SK-N-SH (cell line): ENCODE measurements around the gene OPCML. TPM values are rescaled to one million over a fixed set of nuclear protein-coding genes. Genes with fewer than 3 reads are reported as not detected.

Experiments used
- CTCF ChIA-PET: fragments of 300-600, 350-600 bp; formaldehyde crosslinking; extraction: SDS; loops from one replicate; lab custom pipeline; 2021; lab: Yijun Ruan, JAX
- POLR2A ChIA-PET: fragments of 350-600 bp; sonication (Branson Sonifier 250); formaldehyde crosslinking; extraction: SDS; loops from one replicate; lab custom pipeline; 2020; ENCODE audit warnings: antibody characterized with exemption, inconsistent platforms; lab: Yijun Ruan, JAX
- DNase-seq: peaks from one replicate; pipeline ENCODE4 v3.0.0; 2012
- H2AFZ ChIP-seq: fragments of 200-600 bp; sonication (generic); 2 replicates; pipeline ENCODE4 v1.8.1; 2016; ENCODE audit warnings: antibody characterized with exemption, mild to moderate bottlenecking, low read depth
- H3F3A ChIP-seq: fragments of 200-600 bp; sonication (generic); replicated peaks from 2 replicates; pipeline ENCODE3; 2016; ENCODE audit warnings: antibody characterized with exemption, mild to moderate bottlenecking; ENCODE audit not compliant: insufficient read depth
- H3K27ac ChIP-seq, 2 experiments: fragments of 200-500 bp in 1 of 2; fragments of 200-600 bp in 1 of 2; sonication (Bioruptor generic) in 1 of 2; sonication (generic), shearing (Covaris generic) in 1 of 2; 2 replicates each; pipeline versions ENCODE4 v1.5.1 to v1.6.1; 2014 to 2016; ENCODE audit warnings: low read depth in 2 of 2, inconsistent platforms in 1 of 2, low read length in 1 of 2, mild to moderate bottlenecking in 1 of 2, mixed read lengths in 1 of 2
- H3K27me3 ChIP-seq: fragments of 200-600 bp; sonication (generic), shearing (Covaris generic); 2 replicates; pipeline ENCODE4 v1.6.1; 2016; ENCODE audit warnings: mixed run types; ENCODE audit not compliant: insufficient read depth
- H3K36me3 ChIP-seq, 2 experiments: fragments of 200-500 bp in 1 of 2; fragments of 200-600 bp in 1 of 2; sonication (Bioruptor generic) in 1 of 2; sonication (generic) in 1 of 2; replicated peaks in 1 of 2; 2 replicates each; pipeline versions ENCODE3 to v1.5.1; 2014 to 2016; ENCODE audit warnings: low read length in 1 of 2, mild to moderate bottlenecking in 1 of 2; ENCODE audit not compliant: insufficient read depth in 2 of 2, control insufficient read depth in 1 of 2
- H3K4me1 ChIP-seq, 2 experiments: fragments of 200-500 bp in 1 of 2; fragments of 200-600 bp in 1 of 2; sonication (Bioruptor generic) in 1 of 2; sonication (generic), shearing (Covaris generic) in 1 of 2; 2 replicates each; pipeline versions ENCODE4 v1.5.1 to v1.6.1; 2014 to 2016; ENCODE audit warnings: low read depth in 1 of 2, low read length in 1 of 2, mixed run types in 1 of 2; ENCODE audit not compliant: insufficient read depth in 2 of 2, control insufficient read depth in 1 of 2
- H3K4me2 ChIP-seq: fragments of 200-600 bp; sonication (generic), shearing (Covaris generic); 2 replicates; pipeline ENCODE4 v1.6.1; 2017; ENCODE audit warnings: mixed run types
- H3K4me3 ChIP-seq, 2 experiments: fragments of 200-500 bp in 1 of 2; fragments of 200-600 bp in 1 of 2; sonication (Bioruptor generic) in 1 of 2; sonication (generic), shearing (Covaris generic) in 1 of 2; 2 replicates each; pipeline versions ENCODE4 v1.5.1 to v1.8.1; 2014 to 2016; ENCODE audit warnings: low read depth in 2 of 2, inconsistent platforms in 1 of 2, low read length in 1 of 2, mild to moderate bottlenecking in 1 of 2, mixed read lengths in 1 of 2, moderate library complexity in 1 of 2
- H3K79me2 ChIP-seq: fragments of 200-600 bp; sonication (generic); 2 replicates; pipeline ENCODE4 v1.8.1; 2017; ENCODE audit warnings: mild to moderate bottlenecking; ENCODE audit not compliant: insufficient read depth
- H3K9ac ChIP-seq: fragments of 200-600 bp; sonication (generic); 2 replicates; pipeline ENCODE4 v1.6.1; 2017; ENCODE audit warnings: mixed run types
- H3K9me2 ChIP-seq: fragments of 200-600 bp; sonication (generic); 2 replicates; pipeline ENCODE4 v1.6.1; 2017; ENCODE audit warnings: mixed run types
- H3K9me3 ChIP-seq: fragments of 200-600 bp; sonication (generic); 2 replicates; pipeline ENCODE4 v1.6.1; 2017; ENCODE audit warnings: mixed run types, mild to moderate bottlenecking, moderate library complexity
- H4K20me1 ChIP-seq: fragments of 200-600 bp; sonication (generic); 2 replicates; pipeline ENCODE4 v1.6.1; 2017; ENCODE audit warnings: mild to moderate bottlenecking, mixed run types; ENCODE audit not compliant: insufficient read depth
- EZH2phosphoT487 ChIP-seq: fragments of 200-600 bp; sonication (generic); IDR thresholded peaks from 2 replicates; pipeline ENCODE4 v1.6.1; 2017; ENCODE audit warnings: low read depth, mixed run types, mild to moderate bottlenecking, antibody characterized with exemption, moderate library complexity, borderline replicate concordance
- FOXM1 ChIP-seq: IDR thresholded peaks from 2 replicates; pipeline ENCODE4 v1.4.0; 2012; ENCODE audit warnings: low read depth, mild to moderate bottlenecking
- GATA2 ChIP-seq: sonication (generic); formaldehyde crosslinking; IDR thresholded peaks from 2 replicates; pipeline ENCODE4 v1.5.0; 2020; ENCODE audit warnings: mild to moderate bottlenecking, missing genetic modification reagents
- JUND ChIP-seq: IDR thresholded peaks from 2 replicates; pipeline ENCODE4 v1.4.0; 2012
- MAX ChIP-seq: IDR thresholded peaks from 2 replicates; pipeline ENCODE4 v1.4.0; 2012; ENCODE audit warnings: low read depth
- MEF2A ChIP-seq: IDR thresholded peaks from 2 replicates; pipeline ENCODE4 v1.4.0; 2012; ENCODE audit warnings: low read depth, borderline replicate concordance
- MXI1 ChIP-seq: IDR thresholded peaks from 2 replicates; pipeline ENCODE4 v1.6.1; 2012; ENCODE audit warnings: mild to moderate bottlenecking, low read depth, low read length, improper control_type of control experiment
- NFIC ChIP-seq: IDR thresholded peaks from 2 replicates; pipeline ENCODE4 v1.4.0; 2012; ENCODE audit warnings: borderline replicate concordance
- NRF1 ChIP-seq: IDR thresholded peaks from 2 replicates; pipeline ENCODE4 v1.6.1; 2012; ENCODE audit warnings: low read depth, mild to moderate bottlenecking, low read length
- RAD21 ChIP-seq: IDR thresholded peaks from 2 replicates; pipeline ENCODE4 v1.6.1; 2012; ENCODE audit warnings: mild to moderate bottlenecking, low read length
- RCOR1 ChIP-seq: fragments of 150-350 bp; IDR thresholded peaks from 2 replicates; pipeline ENCODE4 v1.6.1; 2017; ENCODE audit warnings: antibody characterized with exemption, low read length
- RXRA ChIP-seq: IDR thresholded peaks from 2 replicates; pipeline ENCODE4 v1.4.0; 2012; ENCODE audit warnings: low read depth, mild to moderate bottlenecking, borderline replicate concordance
- SIN3A ChIP-seq: IDR thresholded peaks from 2 replicates; pipeline ENCODE4 v1.6.1; 2012; ENCODE audit warnings: low read depth, mild to moderate bottlenecking, low read length, moderate library complexity, borderline replicate concordance
- SMC3 ChIP-seq: IDR thresholded peaks from 2 replicates; pipeline ENCODE4 v1.6.1; 2012; ENCODE audit warnings: low read depth, low read length, improper control_type of control experiment
- TCF12 ChIP-seq: IDR thresholded peaks from 2 replicates; pipeline ENCODE4 v1.4.0; 2012
- TEAD4 ChIP-seq: IDR thresholded peaks from 2 replicates; pipeline ENCODE4 v1.4.0; 2012; ENCODE audit warnings: mild to moderate bottlenecking, borderline replicate concordance; ENCODE audit not compliant: insufficient read depth
- USF2 ChIP-seq: fragments of 150-350 bp; IDR thresholded peaks from 2 replicates; pipeline ENCODE4 v1.6.1; 2017; ENCODE audit warnings: antibody characterized with exemption, low read length, low read depth, borderline replicate concordance
- ZBTB33 ChIP-seq: IDR thresholded peaks from 2 replicates; pipeline ENCODE4 v1.4.0; 2012; ENCODE audit warnings: low read depth, borderline replicate concordance
- WGBS: methylation state at CpG from one replicate; pipeline ENCODE4 v1.1.6; 2017; ENCODE audit warnings: low lambda C conversion rate; 5-methylcytosine and 5-hydroxymethylcytosine counted together
- polyA plus RNA-seq, 3 experiments: library from polyadenylated mRNA; depleted of rRNA; stranded (reverse); fragments of >200 nt; gene quantifications; 2 replicates each; pipeline ENCODE4 v1.2.3, GENCODE V29; 2012
- TF ChIP-seq, protein P1 (sequence below): fragments of 200-600 bp; sonication (generic); IDR thresholded peaks from 2 replicates; pipeline ENCODE4 v1.6.1; 2017; ENCODE audit warnings: antibody characterized with exemption, mild to moderate bottlenecking, moderate library complexity

OPCML gene
- polyA plus RNA-seq, 1 of the 3 experiments (the other 2 are of a cell fraction), result not detected

DNA sequence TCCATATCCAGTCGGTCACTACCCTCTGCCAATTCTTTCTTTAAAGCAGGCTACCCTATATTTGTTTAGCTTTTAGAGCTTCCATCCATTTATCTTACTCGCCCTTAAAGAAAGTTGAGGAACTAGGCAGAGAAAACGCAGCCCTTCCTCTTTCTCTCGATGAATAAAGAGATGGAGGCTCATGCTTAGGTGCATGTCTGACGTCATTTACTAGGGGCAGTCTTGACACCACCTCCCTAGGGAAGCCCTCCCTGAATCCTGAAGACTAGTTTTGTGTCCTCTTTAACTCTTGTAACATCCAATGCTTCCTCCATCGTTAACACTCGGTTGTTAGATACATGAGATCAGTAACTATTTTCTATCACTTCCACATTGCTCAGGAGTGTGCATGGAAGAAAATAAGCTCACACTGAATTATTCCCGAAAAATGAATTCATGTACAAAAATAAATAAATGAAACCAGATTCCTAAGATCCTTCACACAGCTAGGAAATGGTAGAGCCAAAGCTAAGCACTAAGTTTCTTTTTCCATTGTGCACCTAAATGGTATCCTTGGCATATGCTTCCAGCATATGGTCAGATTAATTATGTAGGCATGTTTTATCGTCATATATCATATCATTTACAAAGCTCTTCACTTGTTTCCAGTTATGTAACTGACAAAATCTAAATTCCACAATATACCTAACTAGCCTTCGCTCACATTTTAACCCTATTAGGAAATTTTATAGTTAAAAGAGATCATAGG is 291.2 kb downstream of the OPCML start:
- Histone ChIP-seq H3K79me2 (no peaks in the 10 kb centered on the region), H3K27ac (no peak overlapping the region), H3K4me2 (no peak overlapping the region), H3K9me3 (no peaks in the 10 kb centered on the region), H4K20me1 (no peaks in the 10 kb centered on the region), H3K27me3 (no peaks in the 10 kb centered on the region), H3F3A (no peaks in the 10 kb centered on the region), H3K9ac (no peak overlapping the region), H2AFZ (no peak overlapping the region), H3K4me3 (no peak overlapping the region), H3K4me1 (no peaks in the 10 kb centered on the region), H3K9me2 (no peaks in the 10 kb centered on the region), H3K36me3 (no peaks in the 10 kb centered on the region)
- CTCF ChIA-PET, result no interaction called here
- DNase-seq, result no peak
- WGBS, result 21% methylated on average over 10 of the region's 10 CpGs
- POLR2A ChIA-PET, result no interaction called here
- TF ChIP-seq GATA2 (CRISPR knock-in tag), result no peak
- TF ChIP-seq NFIC, result no peak
- TF ChIP-seq, protein P1, sequence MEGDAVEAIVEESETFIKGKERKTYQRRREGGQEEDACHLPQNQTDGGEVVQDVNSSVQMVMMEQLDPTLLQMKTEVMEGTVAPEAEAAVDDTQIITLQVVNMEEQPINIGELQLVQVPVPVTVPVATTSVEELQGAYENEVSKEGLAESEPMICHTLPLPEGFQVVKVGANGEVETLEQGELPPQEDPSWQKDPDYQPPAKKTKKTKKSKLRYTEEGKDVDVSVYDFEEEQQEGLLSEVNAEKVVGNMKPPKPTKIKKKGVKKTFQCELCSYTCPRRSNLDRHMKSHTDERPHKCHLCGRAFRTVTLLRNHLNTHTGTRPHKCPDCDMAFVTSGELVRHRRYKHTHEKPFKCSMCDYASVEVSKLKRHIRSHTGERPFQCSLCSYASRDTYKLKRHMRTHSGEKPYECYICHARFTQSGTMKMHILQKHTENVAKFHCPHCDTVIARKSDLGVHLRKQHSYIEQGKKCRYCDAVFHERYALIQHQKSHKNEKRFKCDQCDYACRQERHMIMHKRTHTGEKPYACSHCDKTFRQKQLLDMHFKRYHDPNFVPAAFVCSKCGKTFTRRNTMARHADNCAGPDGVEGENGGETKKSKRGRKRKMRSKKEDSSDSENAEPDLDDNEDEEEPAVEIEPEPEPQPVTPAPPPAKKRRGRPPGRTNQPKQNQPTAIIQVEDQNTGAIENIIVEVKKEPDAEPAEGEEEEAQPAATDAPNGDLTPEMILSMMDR, result no peak
- TF ChIP-seq TEAD4, result no peak
- no peak for TF ChIP-seq MAX
- TF ChIP-seq TCF12, result no peak
- no peak for TF ChIP-seq ZBTB33
- no peak for TF ChIP-seq JUND
- TF ChIP-seq MXI1, result no peak
- TF ChIP-seq RAD21, result no peak
- TF ChIP-seq MEF2A, result no peak
- TF ChIP-seq NRF1, result no peak
- no peak for TF ChIP-seq RCOR1
- no peak for TF ChIP-seq SIN3A

DNA sequence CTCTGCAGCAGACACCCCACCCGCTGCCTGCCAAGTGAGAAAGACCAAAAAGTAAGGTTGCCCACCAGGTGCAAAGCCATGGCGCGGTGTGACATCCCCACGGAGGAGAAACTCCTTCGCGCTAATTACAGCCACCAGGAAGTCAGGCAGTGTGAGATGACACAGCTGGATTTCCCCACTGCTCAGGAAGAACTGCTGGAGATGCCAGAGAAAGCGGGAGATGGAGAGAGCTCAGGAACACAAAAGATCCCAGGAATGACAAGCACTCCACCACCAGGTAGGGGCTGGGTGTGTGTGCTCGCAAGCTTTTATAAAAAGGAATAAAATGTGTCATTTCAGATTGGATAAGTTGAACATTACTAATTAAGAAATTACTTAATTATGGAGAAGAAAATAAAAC is 292.7 kb downstream of the OPCML start:
- Histone ChIP-seq H2AFZ (no peak overlapping the region), H3K4me1 (peaks cover 0 to 8% of the 10 kb centered on the region in 2 experiments; a peak in 2 of 4 replicates), H3K9me2 (no peaks in the 10 kb centered on the region), H3K36me3 (no peaks in the 10 kb centered on the region), H3K79me2 (no peaks in the 10 kb centered on the region), H3F3A (no peaks in the 10 kb centered on the region), H3K9ac (no peak overlapping the region), H3K4me3 (no peak overlapping the region), H3K27ac (no peak overlapping the region), H4K20me1 (no peaks in the 10 kb centered on the region), H3K9me3 (no peaks in the 10 kb centered on the region), H3K27me3 (no peaks in the 10 kb centered on the region), H3K4me2 (no peak overlapping the region)
- POLR2A ChIA-PET, result no interaction called here
- CTCF ChIA-PET, result interaction anchor here (0.7 to 1.4 kb wide), 2 partner anchors 10 to 11 kb away, joined by 3 read pairs; no protein-coding TSS in a partner anchor
- DNase-seq, result no peak
- TF ChIP-seq RXRA (no peak), FOXM1 (no peak), EZH2phosphoT487 (no peak), SMC3 (no peak), USF2 (no peak)
- TF ChIP-seq, protein P1, result no peak
- 64% methylated on average over 8 of the region's 8 CpGs for WGBS
